ENCODE data around the gene MAST4. TPM values are rescaled to one million over a fixed set of nuclear protein-coding genes. Genes with fewer than 3 reads are reported as not detected.

Gene MAST4
- total RNA-seq, 1 donor from 2014 or later, result 19.1 TPM

DNA sequence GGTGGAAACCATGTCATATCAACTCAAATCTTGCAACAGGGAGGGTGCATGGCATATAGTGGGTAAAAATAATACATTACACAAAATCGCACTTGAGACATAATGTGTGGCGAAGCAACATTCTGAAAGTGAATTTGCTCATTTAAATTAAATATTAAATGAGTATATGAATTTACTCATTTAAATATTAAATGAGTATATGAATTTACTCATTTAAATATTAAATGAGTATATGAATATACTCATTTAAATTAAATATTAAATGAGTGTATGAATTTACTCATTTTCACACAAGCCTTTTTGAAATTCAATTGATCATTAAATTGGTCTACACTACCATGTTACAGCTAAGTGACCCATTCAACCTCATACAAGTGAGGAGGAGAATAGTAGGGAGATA, 10.5 kb downstream of the MAST4 start:
- H3K4me3 ChIP-seq (ENCODE audit: low read depth, low read length), result no peak overlapping the region
- no peaks in the 10 kb centered on the region for H3K36me3 ChIP-seq (ENCODE audit: control insufficient read depth, insufficient read depth, low read length)
- no peak for DNase-seq (ENCODE audit: low read depth)
- TF ChIP-seq, protein P1, sequence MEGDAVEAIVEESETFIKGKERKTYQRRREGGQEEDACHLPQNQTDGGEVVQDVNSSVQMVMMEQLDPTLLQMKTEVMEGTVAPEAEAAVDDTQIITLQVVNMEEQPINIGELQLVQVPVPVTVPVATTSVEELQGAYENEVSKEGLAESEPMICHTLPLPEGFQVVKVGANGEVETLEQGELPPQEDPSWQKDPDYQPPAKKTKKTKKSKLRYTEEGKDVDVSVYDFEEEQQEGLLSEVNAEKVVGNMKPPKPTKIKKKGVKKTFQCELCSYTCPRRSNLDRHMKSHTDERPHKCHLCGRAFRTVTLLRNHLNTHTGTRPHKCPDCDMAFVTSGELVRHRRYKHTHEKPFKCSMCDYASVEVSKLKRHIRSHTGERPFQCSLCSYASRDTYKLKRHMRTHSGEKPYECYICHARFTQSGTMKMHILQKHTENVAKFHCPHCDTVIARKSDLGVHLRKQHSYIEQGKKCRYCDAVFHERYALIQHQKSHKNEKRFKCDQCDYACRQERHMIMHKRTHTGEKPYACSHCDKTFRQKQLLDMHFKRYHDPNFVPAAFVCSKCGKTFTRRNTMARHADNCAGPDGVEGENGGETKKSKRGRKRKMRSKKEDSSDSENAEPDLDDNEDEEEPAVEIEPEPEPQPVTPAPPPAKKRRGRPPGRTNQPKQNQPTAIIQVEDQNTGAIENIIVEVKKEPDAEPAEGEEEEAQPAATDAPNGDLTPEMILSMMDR (IDR thresholded peaks at IDR 0.05; ENCODE audit: insufficient read depth, low read length, poor library complexity, severe bottlenecking), result no peak
- H3K27me3 ChIP-seq (ENCODE audit: control insufficient read depth, insufficient read depth, low read length), result no peaks in the 10 kb centered on the region

DNA sequence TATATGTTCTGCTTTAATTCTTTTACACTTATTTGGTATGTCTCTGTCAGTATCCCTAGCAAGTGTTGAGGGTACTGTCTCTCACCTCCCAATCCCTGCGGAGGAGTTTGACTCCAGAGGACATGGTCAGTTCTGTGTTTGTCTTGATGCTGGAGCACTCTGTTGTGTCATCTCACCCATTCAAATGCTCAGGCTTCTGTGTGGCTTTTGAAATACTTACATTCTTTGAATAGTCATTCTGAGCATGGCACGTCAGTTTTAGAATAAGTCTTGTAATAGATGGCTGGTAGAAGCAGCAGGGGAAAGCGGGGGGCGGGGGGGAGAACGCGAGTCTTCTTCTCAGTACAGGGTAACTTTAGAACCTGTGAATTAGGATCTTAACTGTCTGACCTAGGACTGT, 12.3 kb downstream of the MAST4 start:
- H3K36me3 ChIP-seq (ENCODE audit: control insufficient read depth, insufficient read depth, low read length), result no peaks in the 10 kb centered on the region
- no peak for DNase-seq (ENCODE audit: low read depth)

DNA sequence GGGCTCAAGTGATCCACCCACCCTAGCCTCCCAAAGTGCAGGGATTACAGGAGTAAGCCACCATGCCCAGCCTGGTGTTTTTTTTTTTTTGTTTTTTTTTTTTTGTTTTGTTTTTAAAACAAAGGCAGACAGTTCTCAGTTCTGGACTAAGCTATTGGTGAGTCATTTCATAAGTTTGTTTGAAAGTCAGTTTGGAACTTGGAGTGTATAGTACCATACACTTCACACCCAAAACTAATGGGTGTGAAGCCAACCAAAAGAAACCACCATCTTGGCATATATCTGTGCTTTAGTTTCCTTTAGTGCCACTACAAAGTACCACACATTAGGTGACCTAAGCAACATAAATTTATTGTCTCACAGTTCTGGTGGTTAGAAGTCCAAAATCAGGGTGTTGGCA, 13.4 kb downstream of the MAST4 start:
- H3K4me3 ChIP-seq (ENCODE audit: low read depth, low read length), result no peak overlapping the region
- no peaks in the 10 kb centered on the region for H3K36me3 ChIP-seq (ENCODE audit: control insufficient read depth, insufficient read depth, low read length)
- no peak for DNase-seq (ENCODE audit: low read depth)
- no peaks in the 10 kb centered on the region for H3K27me3 ChIP-seq (ENCODE audit: control insufficient read depth, insufficient read depth, low read length)
- TF ChIP-seq, protein P1 (IDR thresholded peaks at IDR 0.05; ENCODE audit: insufficient read depth, low read length, poor library complexity, severe bottlenecking), result no peak

More for the DNA sequence above, 12.3 kb downstream of the MAST4 start:
- TF ChIP-seq, protein P1 (IDR thresholded peaks at IDR 0.05; ENCODE audit: insufficient read depth, low read length, poor library complexity, severe bottlenecking), result no peak
- Histone ChIP-seq H3K4me3 (ENCODE audit: low read depth, low read length) (no peak overlapping the region), H3K27me3 (ENCODE audit: control insufficient read depth, insufficient read depth, low read length) (no peaks in the 10 kb centered on the region)

DNA sequence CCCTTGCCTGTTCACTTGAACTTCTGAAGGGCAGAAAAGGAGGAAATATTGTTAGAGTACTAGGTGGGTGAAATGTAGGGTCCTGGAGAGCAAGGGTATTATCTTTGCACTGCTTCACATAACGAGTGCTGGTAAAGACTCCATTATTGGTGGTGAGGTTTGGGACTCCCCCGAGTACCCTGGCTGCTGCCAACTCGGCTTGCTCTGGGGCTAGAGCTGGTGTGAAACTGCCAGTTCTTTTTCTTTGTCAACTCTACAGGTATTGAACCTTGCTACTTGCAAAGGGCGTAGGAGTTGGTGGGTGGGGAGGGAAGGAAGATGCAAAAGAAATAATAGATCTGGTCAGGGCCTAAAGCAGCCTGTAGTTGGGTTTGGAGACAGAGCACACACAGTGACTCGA, 16.0 kb downstream of the MAST4 start:
- Histone ChIP-seq H3K4me3 (ENCODE audit: low read depth, low read length) (no peak overlapping the region), H3K27me3 (ENCODE audit: control insufficient read depth, insufficient read depth, low read length) (no peaks in the 10 kb centered on the region), H3K36me3 (ENCODE audit: control insufficient read depth, insufficient read depth, low read length) (no peaks in the 10 kb centered on the region)
- DNase-seq (ENCODE audit: low read depth), result no peak
- TF ChIP-seq, protein P1 (IDR thresholded peaks at IDR 0.05; ENCODE audit: insufficient read depth, low read length, poor library complexity, severe bottlenecking), result no peak

DNA sequence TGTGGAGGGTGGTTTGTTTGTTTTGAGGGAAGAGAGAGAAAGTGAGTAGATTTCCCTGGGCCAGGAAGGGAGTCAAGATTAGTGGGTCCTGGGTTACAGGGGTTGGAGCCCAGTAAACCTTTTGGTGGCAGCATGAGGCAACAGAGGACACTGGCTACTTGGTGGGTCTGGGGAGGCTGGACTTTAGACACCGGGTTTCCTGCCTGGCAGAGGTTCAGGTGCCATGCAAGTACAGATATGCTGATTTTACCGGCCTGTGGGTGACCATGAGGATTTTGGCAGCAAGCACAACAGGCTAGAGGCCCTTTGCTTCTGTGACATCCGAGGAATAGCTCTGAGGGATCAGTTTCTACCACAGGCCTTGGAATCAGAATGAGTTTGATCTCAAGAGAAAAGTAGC, 18.9 kb downstream of the MAST4 start:
- H3K36me3 ChIP-seq (ENCODE audit: control insufficient read depth, insufficient read depth, low read length), result no peaks in the 10 kb centered on the region
- TF ChIP-seq, protein P1 (IDR thresholded peaks at IDR 0.05; ENCODE audit: insufficient read depth, low read length, poor library complexity, severe bottlenecking), result no peak
- no peak for DNase-seq (ENCODE audit: low read depth)
- no peak overlapping the region for H3K4me3 ChIP-seq (ENCODE audit: low read depth, low read length)
- no peaks in the 10 kb centered on the region for H3K27me3 ChIP-seq (ENCODE audit: control insufficient read depth, insufficient read depth, low read length)

DNA sequence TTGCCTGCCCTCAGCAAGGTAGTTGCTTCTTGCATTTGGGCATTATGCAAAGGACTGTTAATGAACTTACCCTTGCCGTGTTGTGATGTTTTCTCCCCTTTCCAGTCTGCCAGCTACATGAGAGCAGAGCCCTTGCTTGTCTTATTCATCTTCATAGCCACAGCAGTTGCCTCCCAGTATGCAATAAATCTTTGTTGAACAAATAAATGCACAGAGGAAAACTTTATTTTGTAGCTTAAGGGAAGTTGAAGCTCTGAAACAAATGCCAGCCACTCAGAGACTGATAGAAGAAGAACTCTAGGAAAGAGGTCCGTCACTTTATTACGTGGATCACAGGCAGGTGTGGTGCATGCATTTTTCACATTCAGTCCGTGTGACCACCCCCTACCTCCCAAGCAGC, 19.7 kb downstream of the MAST4 start:
- H3K4me3 ChIP-seq (ENCODE audit: low read depth, low read length), result no peak overlapping the region
- TF ChIP-seq, protein P1 (IDR thresholded peaks at IDR 0.05; ENCODE audit: insufficient read depth, low read length, poor library complexity, severe bottlenecking), result no peak
- DNase-seq (ENCODE audit: low read depth), result no peak
- no peaks in the 10 kb centered on the region for H3K27me3 ChIP-seq (ENCODE audit: control insufficient read depth, insufficient read depth, low read length)
- no peaks in the 10 kb centered on the region for H3K36me3 ChIP-seq (ENCODE audit: control insufficient read depth, insufficient read depth, low read length)

All from kidney epithelial cell (primary cell).